Left lung (tissue), 10 donors: ENCODE results near the gene PLEKHG4. TPM values are rescaled to one million over a fixed set of nuclear protein-coding genes. Genes with fewer than 3 reads are reported as not detected.

Experiments
- ATAC-seq: fragments of 200-7000 bp; cut with Tn5 transposase; one replicate; pipeline ENCODE4 v1.9.1; 2020; ENCODE audit warnings: moderate library complexity
- DNase-seq, 4 donors: peaks; one replicate each; pipeline ENCODE4 v3.0.0-alpha.2; 2013 to 2020
- H3K27ac ChIP-seq, 2 donors: fragments of 200-600 bp; sonication (generic) in 1 of 2; one replicate each; pipeline versions ENCODE4 v1.5.0 to v1.8.0; 2020 to 2021
- H3K27me3 ChIP-seq, 2 donors: fragments of 200-600 bp; sonication (generic) in 1 of 2; one replicate each; pipeline versions ENCODE4 v1.5.0 to v1.8.0; 2020 to 2021
- H3K36me3 ChIP-seq, 2 donors: fragments of 200-600 bp; sonication (generic) in 1 of 2; one replicate each; pipeline versions ENCODE4 v1.5.0 to v1.8.0; 2020 to 2021
- H3K4me1 ChIP-seq, 2 donors: fragments of 200-600 bp; one replicate each; pipeline ENCODE4 v1.8.0; 2021
- H3K4me3 ChIP-seq, 2 donors: fragments of 200-600 bp; sonication (generic) in 1 of 2; one replicate each; pipeline versions ENCODE4 v1.5.0 to v1.8.0; 2020 to 2021; ENCODE audit warnings: mild to moderate bottlenecking in 1 of 2
- H3K9me3 ChIP-seq, 2 donors: fragments of 200-600 bp; sonication (generic) in 1 of 2; one replicate each; pipeline versions ENCODE4 v1.5.0 to v1.8.0; 2020 to 2021
- CTCF ChIP-seq, 2 donors: fragments of 200-600 bp; sonication (generic) in 1 of 2; IDR thresholded peaks; one replicate each; pipeline versions ENCODE4 v1.5.0 to v1.8.0; 2021; ENCODE audit warnings: antibody characterized with exemption in 2 of 2
- intact Hi-C, 2 donors: fragments of 100-400 bp; cut with DNase I; formaldehyde crosslinking; loops; one replicate each; pipeline versions ENCODE4 v1.11.2 to v1.14.2; 2022
- polyA plus RNA-seq, 6 donors: library from polyadenylated mRNA; unstranded; fragments of 120-200 nt; gene quantifications; one replicate each; pipeline ENCODE4 v1.2.1, GENCODE V29; 2013; ENCODE audit not compliant: insufficient read length in 6 of 6
- total RNA-seq, 2 donors: library from RNA; stranded (reverse); fragmentation: NEBNext Ultra II Directional; extraction: Animal tissue kit (Norgen Biotek cat#: 25700); gene quantifications; one replicate each; pipeline ENCODE4 v1.2.1, GENCODE V29; 2021
- donor health status: DM: no; HTN: yes; CAD: no.
- donor health status: DM: no; HTN: no; CAD: no.

The PLEKHG4 gene
- total and polyA plus RNA-seq, 8 donors, result 24.9 to 40.3 (median 33.7) TPM

- ATAC-seq (no peak), DNase-seq (no peak)
- H3K36me3 ChIP-seq, result peaks cover 0 to 70% of the 10 kb centered on the region in 2 donors
- intact Hi-C loops, result no loop called here
- peaks cover 37 to 39% of the 10 kb centered on the region in 2 donors for H3K4me1 ChIP-seq
- H3K27me3 ChIP-seq, result no peaks in the 10 kb centered on the region
- no peak overlapping the region for H3K27ac ChIP-seq
- no peaks in the 10 kb centered on the region for H3K9me3 ChIP-seq
- no peak for TF ChIP-seq CTCF (IDR thresholded peaks at IDR 0.05)
- no peak overlapping the region for H3K4me3 ChIP-seq
Observed at GRCh38 chr16:67238278-67238575, 41.1 kb upstream of the PLEKHG4 start.

- no peaks in the 10 kb centered on the region for H3K9me3 ChIP-seq
- DNase-seq (peak in 1 of 4 donors; percentile 30), ATAC-seq (no peak)
- intact Hi-C loops, result no loop called here
- no peak overlapping the region for H3K4me3 ChIP-seq
- no peaks in the 10 kb centered on the region for H3K27me3 ChIP-seq
- no peak for TF ChIP-seq CTCF (IDR thresholded peaks at IDR 0.05)
- peaks cover 44 to 46% of the 10 kb centered on the region in 2 donors for H3K4me1 ChIP-seq
- H3K27ac ChIP-seq, result peak overlapping the region in 1 of 2 donors; percentile 97
- peaks cover 0 to 63% of the 10 kb centered on the region in 2 donors for H3K36me3 ChIP-seq
Observed at GRCh38 chr16:67238806-67239470, 40.4 kb upstream of the PLEKHG4 start.

GRCh38 chr16:67240506-67240905, 38.8 kb upstream of the PLEKHG4 start:
- peak; percentile 73 for ATAC-seq
- intact Hi-C loops, result no loop called here
- H3K27me3 ChIP-seq, result no peaks in the 10 kb centered on the region
- peak overlapping the region; percentile 92 to 97 for H3K27ac ChIP-seq
- peak in 3 of 4 donors; percentile 68 to 88 (median 80) for DNase-seq
- no peaks in the 10 kb centered on the region for H3K9me3 ChIP-seq
- no peak for TF ChIP-seq CTCF (IDR thresholded peaks at IDR 0.05)
- H3K4me3 ChIP-seq, result no peak overlapping the region
- peaks cover 60 to 62% of the 10 kb centered on the region in 2 donors for H3K4me1 ChIP-seq
- H3K36me3 ChIP-seq, result peaks cover 0 to 47% of the 10 kb centered on the region in 2 donors

- H3K27me3 ChIP-seq, result no peaks in the 10 kb centered on the region
- DNase-seq (peak in 3 of 4 donors; percentile 64 to 89 (median 85)), ATAC-seq (peak; percentile 59)
- no peak for TF ChIP-seq CTCF (IDR thresholded peaks at IDR 0.05)
- H3K4me3 ChIP-seq, result no peak overlapping the region
- intact Hi-C loops, result no loop called here
- peaks cover 0 to 40% of the 10 kb centered on the region in 2 donors for H3K36me3 ChIP-seq
- H3K9me3 ChIP-seq, result no peaks in the 10 kb centered on the region
- H3K4me1 ChIP-seq, result peaks cover 63 to 69% of the 10 kb centered on the region in 2 donors
- peak overlapping the region; percentile 92 to 97 for H3K27ac ChIP-seq
Observed at GRCh38 chr16:67241008-67241900, 38.1 kb upstream of the PLEKHG4 start.

GRCh38 chr16:67242138-67242730, 37.1 kb upstream of the PLEKHG4 start:
- DNase-seq, result peak in 2 of 4 donors; percentile 94 to 95
- intact Hi-C loops, result no loop called here
- H3K4me1 ChIP-seq, result peaks cover 63 to 69% of the 10 kb centered on the region in 2 donors
- no peak overlapping the region for H3K4me3 ChIP-seq
- peaks cover 0 to 30% of the 10 kb centered on the region in 2 donors for H3K36me3 ChIP-seq
- ATAC-seq, result no peak
- TF ChIP-seq CTCF (IDR thresholded peaks at IDR 0.05), result no peak
- no peaks in the 10 kb centered on the region for H3K9me3 ChIP-seq
- H3K27me3 ChIP-seq, result no peaks in the 10 kb centered on the region
- peak overlapping the region; percentile 92 to 97 for H3K27ac ChIP-seq
